K562 (cell line): ENCODE data around the gene ELMO3. TPM values are rescaled to one million over a fixed set of nuclear protein-coding genes. Genes with fewer than 3 reads are reported as not detected.
A peak's percentile ranks its signal among the peaks of the same experiment; 100 is the strongest.

Source experiments
- DACH1 ChIP-seq: fragments of 450-650 bp; IDR thresholded peaks from 2 replicates; pipeline ENCODE4 v1.6.1; 2018; ENCODE audit not compliant: partially characterized antibody
- GATAD2B ChIP-seq: fragments of 450-650 bp; IDR thresholded peaks from 2 replicates; pipeline ENCODE4 v1.6.1; 2017; ENCODE audit warnings: mild to moderate bottlenecking, borderline replicate concordance
- HDGF ChIP-seq: fragments of 450-650 bp; IDR thresholded peaks from 2 replicates; pipeline ENCODE4 v1.6.1; 2016
- KAT7 ChIP-seq: sonication (generic); formaldehyde crosslinking; IDR thresholded peaks from 2 replicates; pipeline ENCODE4 v1.8.0; 2022; ENCODE audit warnings: missing genetic modification reagents, mild to moderate bottlenecking, borderline replicate concordance
- PATZ1 ChIP-seq: fragments of 250-450 bp; sonication (Bioruptor Pico); IDR thresholded peaks from 2 replicates; pipeline ENCODE4 v1.5.0; 2020; ENCODE audit warnings: mild to moderate bottlenecking, borderline replicate concordance
- PHF20 ChIP-seq: fragments of 450-650 bp; IDR thresholded peaks from 2 replicates; pipeline ENCODE4 v1.6.1; 2018; ENCODE audit not compliant: partially characterized antibody
- RNF2 ChIP-seq: sonication (generic); IDR thresholded peaks from 2 replicates; pipeline ENCODE4 v1.6.1; 2016
- TCF7 ChIP-seq: sonication (generic); IDR thresholded peaks from 2 replicates; pipeline ENCODE4 v1.6.1; 2016; ENCODE audit warnings: antibody characterized with exemption, borderline replicate concordance
- ZNF23 ChIP-seq: fragments of 250-450 bp; sonication (Bioruptor Pico); IDR thresholded peaks from 2 replicates; pipeline ENCODE4 v1.4.0; 2020; ENCODE audit warnings: mild to moderate bottlenecking
- ZNF584 ChIP-seq: fragments of 200-800 bp; sonication (Bioruptor generic); IDR thresholded peaks from 2 replicates; pipeline ENCODE4 v1.6.1; 2016; ENCODE audit warnings: low read depth, mild to moderate bottlenecking, missing genetic modification characterization, missing compliant biosample characterization
- polyA plus RNA-seq, 8 experiments: library from polyadenylated mRNA; depleted of rRNA in 4 of 8; stranded (reverse) in 5 of 8; unstranded in 3 of 8; fragments of >200 nt; fragmentation: Nextera tagmentation in 2 of 8; fragmentation: Illumina TruSeq in 1 of 8; extraction: Ambion mirVana in 2 of 8; extraction: Trizol in 1 of 8; gene quantifications; 2 replicates each; pipeline versions ENCODE4 v1.2.1 to v1.2.3, GENCODE V29; 2011 to 2014; ENCODE audit warnings: inconsistent platforms in 1 of 8, missing spikeins in 1 of 8
- total RNA-seq, 7 experiments: library from RNA; depleted of rRNA in 6 of 7; stranded (reverse); fragments of >200 nt in 6 of 7; fragmentation: Illumina TruSeq in 2 of 7; extraction: Trizol in 2 of 7; gene quantifications; 2 replicates each; pipeline versions ENCODE4 v1.2.1 to v1.2.3, GENCODE V29; 2011 to 2021; ENCODE audit warnings: low replicate concordance in 1 of 7
- TF ChIP-seq, protein P1 (sequence below): fragments of 250-450 bp; sonication (Bioruptor Pico); IDR thresholded peaks from 2 replicates; pipeline ENCODE4 v1.4.0; 2020

Gene ELMO3
- total and polyA plus RNA-seq, 9 of the 15 experiments (the other 6 are each of a cell fraction or from before 2014, with no cell fraction given) = 0.04 to 5.1 (median 1.5) TPM

GRCh38 chr16:67246081-67246755 is 47.3 kb downstream of the ELMO3 start (continued):
- TF ChIP-seq ZNF584 (CRISPR knock-in tag) (no peak), TCF7 (no peak), ZNF23 (no peak), HDGF (no peak), PHF20 (peak; percentile 64), GATAD2B (peak; percentile 56; the same call in 1 of the 2 replicates), PATZ1 (CRISPR knock-in tag) (no peak), RNF2 (peak; percentile 66), DACH1 (peak; percentile 44), KAT7 (CRISPR knock-in tag) (peak; percentile 58; the same call in 1 of the 2 replicates)
- TF ChIP-seq, protein P1, sequence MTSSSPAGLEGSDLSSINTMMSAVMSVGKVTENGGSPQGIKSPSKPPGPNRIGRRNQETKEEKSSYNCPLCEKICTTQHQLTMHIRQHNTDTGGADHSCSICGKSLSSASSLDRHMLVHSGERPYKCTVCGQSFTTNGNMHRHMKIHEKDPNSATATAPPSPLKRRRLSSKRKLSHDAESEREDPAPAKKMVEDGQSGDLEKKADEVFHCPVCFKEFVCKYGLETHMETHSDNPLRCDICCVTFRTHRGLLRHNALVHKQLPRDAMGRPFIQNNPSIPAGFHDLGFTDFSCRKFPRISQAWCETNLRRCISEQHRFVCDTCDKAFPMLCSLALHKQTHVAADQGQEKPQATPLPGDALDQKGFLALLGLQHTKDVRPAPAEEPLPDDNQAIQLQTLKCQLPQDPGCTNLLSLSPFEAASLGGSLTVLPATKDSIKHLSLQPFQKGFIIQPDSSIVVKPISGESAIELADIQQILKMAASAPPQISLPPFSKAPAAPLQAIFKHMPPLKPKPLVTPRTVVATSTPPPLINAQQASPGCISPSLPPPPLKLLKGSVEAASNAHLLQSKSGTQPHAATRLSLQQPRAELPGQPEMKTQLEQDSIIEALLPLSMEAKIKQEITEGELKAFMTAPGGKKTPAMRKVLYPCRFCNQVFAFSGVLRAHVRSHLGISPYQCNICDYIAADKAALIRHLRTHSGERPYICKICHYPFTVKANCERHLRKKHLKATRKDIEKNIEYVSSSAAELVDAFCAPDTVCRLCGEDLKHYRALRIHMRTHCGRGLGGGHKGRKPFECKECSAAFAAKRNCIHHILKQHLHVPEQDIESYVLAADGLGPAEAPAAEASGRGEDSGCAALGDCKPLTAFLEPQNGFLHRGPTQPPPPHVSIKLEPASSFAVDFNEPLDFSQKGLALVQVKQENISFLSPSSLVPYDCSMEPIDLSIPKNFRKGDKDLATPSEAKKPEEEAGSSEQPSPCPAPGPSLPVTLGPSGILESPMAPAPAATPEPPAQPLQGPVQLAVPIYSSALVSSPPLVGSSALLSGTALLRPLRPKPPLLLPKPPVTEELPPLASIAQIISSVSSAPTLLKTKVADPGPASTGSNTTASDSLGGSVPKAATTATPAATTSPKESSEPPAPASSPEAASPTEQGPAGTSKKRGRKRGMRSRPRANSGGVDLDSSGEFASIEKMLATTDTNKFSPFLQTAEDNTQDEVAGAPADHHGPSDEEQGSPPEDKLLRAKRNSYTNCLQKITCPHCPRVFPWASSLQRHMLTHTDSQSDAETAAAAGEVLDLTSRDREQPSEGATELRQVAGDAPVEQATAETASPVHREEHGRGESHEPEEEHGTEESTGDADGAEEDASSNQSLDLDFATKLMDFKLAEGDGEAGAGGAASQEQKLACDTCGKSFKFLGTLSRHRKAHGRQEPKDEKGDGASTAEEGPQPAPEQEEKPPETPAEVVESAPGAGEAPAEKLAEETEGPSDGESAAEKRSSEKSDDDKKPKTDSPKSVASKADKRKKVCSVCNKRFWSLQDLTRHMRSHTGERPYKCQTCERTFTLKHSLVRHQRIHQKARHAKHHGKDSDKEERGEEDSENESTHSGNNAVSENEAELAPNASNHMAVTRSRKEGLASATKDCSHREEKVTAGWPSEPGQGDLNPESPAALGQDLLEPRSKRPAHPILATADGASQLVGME (CRISPR knock-in tag) = no peak
